ENCODE measurements around the gene NOVA2. TPM values are rescaled to one million over a fixed set of nuclear protein-coding genes. Genes with fewer than 3 reads are reported as not detected.

NOVA2 gene
- total RNA-seq, 1 experiment from 2014 or later: 11.3 TPM

DNA sequence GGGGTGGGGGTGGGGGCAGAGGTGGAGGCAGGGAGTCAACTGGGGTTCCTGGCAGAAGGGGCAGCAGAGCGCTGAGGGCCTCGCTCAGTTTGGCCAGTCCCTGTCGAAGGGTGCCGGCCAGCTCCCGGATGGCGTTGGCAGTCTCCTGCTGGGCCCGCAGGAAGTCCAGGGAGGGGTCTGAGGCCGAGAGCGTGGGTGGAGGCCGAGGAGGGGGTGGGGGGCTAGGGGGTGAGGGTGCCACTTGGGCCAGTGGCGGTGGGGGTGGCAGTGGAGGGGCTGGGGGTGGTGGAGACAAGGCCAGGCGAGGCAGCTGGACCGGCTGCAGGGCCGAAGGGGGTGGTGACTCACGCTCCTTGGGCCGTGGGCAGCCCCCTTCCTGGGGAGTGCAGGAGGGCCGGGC is 82.8 kb downstream of the NOVA2 start:
- POLR2A ChIA-PET: no interaction called here

DNA sequence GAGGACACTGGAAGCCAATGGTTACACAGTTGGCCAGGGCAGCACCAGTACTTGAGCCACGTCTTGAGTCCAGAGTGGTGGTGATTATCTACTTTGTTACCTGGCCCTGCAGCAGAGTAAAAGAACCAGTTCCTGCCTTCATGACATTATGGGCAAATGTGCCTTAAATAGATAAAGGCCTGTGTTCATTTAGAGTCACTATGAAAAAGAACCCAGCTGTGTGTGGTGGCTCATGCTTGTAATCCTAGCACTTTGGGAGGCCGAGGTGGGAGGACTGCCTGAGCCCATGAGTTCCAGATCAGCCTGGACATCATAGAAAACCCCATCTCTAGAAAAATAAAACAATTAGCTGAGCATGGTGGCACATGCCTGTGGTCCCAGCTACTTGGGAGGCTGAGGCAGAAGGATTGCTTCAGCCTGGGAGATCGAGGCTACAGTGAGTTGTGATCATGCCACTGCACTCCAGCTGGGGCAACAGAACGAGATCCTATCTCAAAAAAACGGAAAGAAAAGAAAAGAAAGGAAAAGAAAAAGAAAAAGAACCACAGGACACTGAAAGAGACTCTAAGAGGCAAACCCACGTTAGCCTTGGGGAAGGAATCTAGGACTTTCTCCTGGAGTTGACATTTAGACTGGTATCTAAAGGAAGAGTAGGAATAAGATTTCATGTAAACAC is 84.3 kb downstream of the NOVA2 start:
- Mint-ChIP-seq H3K9me3 (no peaks in the 10 kb centered on the region), H3K27me3 (ENCODE audit: low read depth) (no peaks in the 10 kb centered on the region), H3K27ac (no peak overlapping the region), H3K36me3 (no peaks in the 10 kb centered on the region), H3K4me1 (peaks cover 11% of the 10 kb centered on the region; the same call in 1 of the 2 replicates), H3K4me3 (no peak overlapping the region)
- ChIA-PET CTCF (no interaction called here), POLR2A (no interaction called here)
- no peak for TF ChIP-seq FOXJ3 (CRISPR knock-in tag; IDR thresholded peaks at IDR 0.05; ENCODE audit: borderline replicate concordance)
- no peak for TF ChIP-seq NFYB (CRISPR knock-in tag; conservative IDR thresholded peaks at IDR 0.05; ENCODE audit: low read depth)
- DNase-seq (ENCODE audit: low spot score) (no peak), ATAC-seq (no peak)

More for the DNA sequence above, 82.8 kb downstream of the NOVA2 start:
- DNase-seq (ENCODE audit: low spot score): no peak
- Mint-ChIP-seq H3K4me3 (no peak overlapping the region), H3K4me1 (peaks cover 7% of the 10 kb centered on the region; the same call in 1 of the 2 replicates), H3K27ac (no peak overlapping the region), H3K36me3 (peaks cover 8% of the 10 kb centered on the region; the same call in 1 of the 2 replicates), H3K9me3 (no peaks in the 10 kb centered on the region), H3K27me3 (ENCODE audit: low read depth) (no peaks in the 10 kb centered on the region)
- ATAC-seq: no peak
- CTCF ChIA-PET: interaction anchor here (0.6 to 4.2 kb wide), 5 partner anchors 10 to 877 kb away, joined by 3 to 21 read pairs (median 4); partner anchors contain the start of gene FOXA3
- TF ChIP-seq, protein P1, sequence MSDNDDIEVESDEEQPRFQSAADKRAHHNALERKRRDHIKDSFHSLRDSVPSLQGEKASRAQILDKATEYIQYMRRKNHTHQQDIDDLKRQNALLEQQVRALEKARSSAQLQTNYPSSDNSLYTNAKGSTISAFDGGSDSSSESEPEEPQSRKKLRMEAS (CRISPR knock-in tag; IDR thresholded peaks at IDR 0.05): no peak
- TF ChIP-seq ZNF416 (CRISPR knock-in tag; IDR thresholded peaks at IDR 0.05) (no peak), EMX1 (CRISPR knock-in tag; IDR thresholded peaks at IDR 0.05) (no peak), SOX15 (CRISPR knock-in tag; IDR thresholded peaks at IDR 0.05) (no peak), HMGA2 (CRISPR knock-in tag; IDR thresholded peaks at IDR 0.05) (no peak), NFE2L1 (CRISPR knock-in tag; IDR thresholded peaks at IDR 0.05) (no peak), ZNF263 (CRISPR knock-in tag; IDR thresholded peaks at IDR 0.05; ENCODE audit: low read depth) (no peak), ETV6 (CRISPR knock-in tag; IDR thresholded peaks at IDR 0.05) (no peak), ZNF219 (CRISPR knock-in tag; IDR thresholded peaks at IDR 0.05; ENCODE audit: borderline replicate concordance) (no peak), ZNF671 (CRISPR knock-in tag; IDR thresholded peaks at IDR 0.05) (no peak)
- TF ChIP-seq, protein P2, sequence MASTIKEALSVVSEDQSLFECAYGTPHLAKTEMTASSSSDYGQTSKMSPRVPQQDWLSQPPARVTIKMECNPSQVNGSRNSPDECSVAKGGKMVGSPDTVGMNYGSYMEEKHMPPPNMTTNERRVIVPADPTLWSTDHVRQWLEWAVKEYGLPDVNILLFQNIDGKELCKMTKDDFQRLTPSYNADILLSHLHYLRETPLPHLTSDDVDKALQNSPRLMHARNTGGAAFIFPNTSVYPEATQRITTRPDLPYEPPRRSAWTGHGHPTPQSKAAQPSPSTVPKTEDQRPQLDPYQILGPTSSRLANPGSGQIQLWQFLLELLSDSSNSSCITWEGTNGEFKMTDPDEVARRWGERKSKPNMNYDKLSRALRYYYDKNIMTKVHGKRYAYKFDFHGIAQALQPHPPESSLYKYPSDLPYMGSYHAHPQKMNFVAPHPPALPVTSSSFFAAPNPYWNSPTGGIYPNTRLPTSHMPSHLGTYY (CRISPR knock-in tag; IDR thresholded peaks at IDR 0.05): no peak
- TF ChIP-seq, protein P3, sequence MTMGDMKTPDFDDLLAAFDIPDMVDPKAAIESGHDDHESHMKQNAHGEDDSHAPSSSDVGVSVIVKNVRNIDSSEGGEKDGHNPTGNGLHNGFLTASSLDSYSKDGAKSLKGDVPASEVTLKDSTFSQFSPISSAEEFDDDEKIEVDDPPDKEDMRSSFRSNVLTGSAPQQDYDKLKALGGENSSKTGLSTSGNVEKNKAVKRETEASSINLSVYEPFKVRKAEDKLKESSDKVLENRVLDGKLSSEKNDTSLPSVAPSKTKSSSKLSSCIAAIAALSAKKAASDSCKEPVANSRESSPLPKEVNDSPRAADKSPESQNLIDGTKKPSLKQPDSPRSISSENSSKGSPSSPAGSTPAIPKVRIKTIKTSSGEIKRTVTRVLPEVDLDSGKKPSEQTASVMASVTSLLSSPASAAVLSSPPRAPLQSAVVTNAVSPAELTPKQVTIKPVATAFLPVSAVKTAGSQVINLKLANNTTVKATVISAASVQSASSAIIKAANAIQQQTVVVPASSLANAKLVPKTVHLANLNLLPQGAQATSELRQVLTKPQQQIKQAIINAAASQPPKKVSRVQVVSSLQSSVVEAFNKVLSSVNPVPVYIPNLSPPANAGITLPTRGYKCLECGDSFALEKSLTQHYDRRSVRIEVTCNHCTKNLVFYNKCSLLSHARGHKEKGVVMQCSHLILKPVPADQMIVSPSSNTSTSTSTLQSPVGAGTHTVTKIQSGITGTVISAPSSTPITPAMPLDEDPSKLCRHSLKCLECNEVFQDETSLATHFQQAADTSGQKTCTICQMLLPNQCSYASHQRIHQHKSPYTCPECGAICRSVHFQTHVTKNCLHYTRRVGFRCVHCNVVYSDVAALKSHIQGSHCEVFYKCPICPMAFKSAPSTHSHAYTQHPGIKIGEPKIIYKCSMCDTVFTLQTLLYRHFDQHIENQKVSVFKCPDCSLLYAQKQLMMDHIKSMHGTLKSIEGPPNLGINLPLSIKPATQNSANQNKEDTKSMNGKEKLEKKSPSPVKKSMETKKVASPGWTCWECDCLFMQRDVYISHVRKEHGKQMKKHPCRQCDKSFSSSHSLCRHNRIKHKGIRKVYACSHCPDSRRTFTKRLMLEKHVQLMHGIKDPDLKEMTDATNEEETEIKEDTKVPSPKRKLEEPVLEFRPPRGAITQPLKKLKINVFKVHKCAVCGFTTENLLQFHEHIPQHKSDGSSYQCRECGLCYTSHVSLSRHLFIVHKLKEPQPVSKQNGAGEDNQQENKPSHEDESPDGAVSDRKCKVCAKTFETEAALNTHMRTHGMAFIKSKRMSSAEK (CRISPR knock-in tag; IDR thresholded peaks at IDR 0.05; ENCODE audit: borderline replicate concordance): no peak
- TF ChIP-seq, protein P4, sequence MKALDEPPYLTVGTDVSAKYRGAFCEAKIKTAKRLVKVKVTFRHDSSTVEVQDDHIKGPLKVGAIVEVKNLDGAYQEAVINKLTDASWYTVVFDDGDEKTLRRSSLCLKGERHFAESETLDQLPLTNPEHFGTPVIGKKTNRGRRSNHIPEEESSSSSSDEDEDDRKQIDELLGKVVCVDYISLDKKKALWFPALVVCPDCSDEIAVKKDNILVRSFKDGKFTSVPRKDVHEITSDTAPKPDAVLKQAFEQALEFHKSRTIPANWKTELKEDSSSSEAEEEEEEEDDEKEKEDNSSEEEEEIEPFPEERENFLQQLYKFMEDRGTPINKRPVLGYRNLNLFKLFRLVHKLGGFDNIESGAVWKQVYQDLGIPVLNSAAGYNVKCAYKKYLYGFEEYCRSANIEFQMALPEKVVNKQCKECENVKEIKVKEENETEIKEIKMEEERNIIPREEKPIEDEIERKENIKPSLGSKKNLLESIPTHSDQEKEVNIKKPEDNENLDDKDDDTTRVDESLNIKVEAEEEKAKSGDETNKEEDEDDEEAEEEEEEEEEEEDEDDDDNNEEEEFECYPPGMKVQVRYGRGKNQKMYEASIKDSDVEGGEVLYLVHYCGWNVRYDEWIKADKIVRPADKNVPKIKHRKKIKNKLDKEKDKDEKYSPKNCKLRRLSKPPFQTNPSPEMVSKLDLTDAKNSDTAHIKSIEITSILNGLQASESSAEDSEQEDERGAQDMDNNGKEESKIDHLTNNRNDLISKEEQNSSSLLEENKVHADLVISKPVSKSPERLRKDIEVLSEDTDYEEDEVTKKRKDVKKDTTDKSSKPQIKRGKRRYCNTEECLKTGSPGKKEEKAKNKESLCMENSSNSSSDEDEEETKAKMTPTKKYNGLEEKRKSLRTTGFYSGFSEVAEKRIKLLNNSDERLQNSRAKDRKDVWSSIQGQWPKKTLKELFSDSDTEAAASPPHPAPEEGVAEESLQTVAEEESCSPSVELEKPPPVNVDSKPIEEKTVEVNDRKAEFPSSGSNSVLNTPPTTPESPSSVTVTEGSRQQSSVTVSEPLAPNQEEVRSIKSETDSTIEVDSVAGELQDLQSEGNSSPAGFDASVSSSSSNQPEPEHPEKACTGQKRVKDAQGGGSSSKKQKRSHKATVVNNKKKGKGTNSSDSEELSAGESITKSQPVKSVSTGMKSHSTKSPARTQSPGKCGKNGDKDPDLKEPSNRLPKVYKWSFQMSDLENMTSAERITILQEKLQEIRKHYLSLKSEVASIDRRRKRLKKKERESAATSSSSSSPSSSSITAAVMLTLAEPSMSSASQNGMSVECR (CRISPR knock-in tag; IDR thresholded peaks at IDR 0.05; ENCODE audit: borderline replicate concordance): no peak
